A549 (cell line): ENCODE measurements around the gene EVI5L.

Experiments used
- POLR2A ChIP-seq: IDR thresholded peaks from 2 replicates; pipeline ENCODE4 v1.6.1; 2012; ENCODE audit warnings: mild to moderate bottlenecking, low read length
- SMC3 ChIP-seq: fragments of >200 bp; sonication (Bioruptor Twin); formaldehyde crosslinking; IDR thresholded peaks from 3 replicates; pipeline ENCODE4 v1.6.1; 2018; ENCODE audit warnings: inconsistent platforms
- TF ChIP-seq, protein P1 (sequence below): fragments of >200 bp; sonication (Bioruptor Twin); formaldehyde crosslinking; IDR thresholded peaks from 3 replicates; pipeline ENCODE4 v1.5.1; 2016
- TF ChIP-seq, protein P2 (sequence below): fragments of 200-600 bp; sonication (generic); IDR thresholded peaks from 2 replicates; pipeline ENCODE4 v1.6.1; 2016; ENCODE audit warnings: antibody characterized with exemption, mild to moderate bottlenecking, moderate library complexity

DNA sequence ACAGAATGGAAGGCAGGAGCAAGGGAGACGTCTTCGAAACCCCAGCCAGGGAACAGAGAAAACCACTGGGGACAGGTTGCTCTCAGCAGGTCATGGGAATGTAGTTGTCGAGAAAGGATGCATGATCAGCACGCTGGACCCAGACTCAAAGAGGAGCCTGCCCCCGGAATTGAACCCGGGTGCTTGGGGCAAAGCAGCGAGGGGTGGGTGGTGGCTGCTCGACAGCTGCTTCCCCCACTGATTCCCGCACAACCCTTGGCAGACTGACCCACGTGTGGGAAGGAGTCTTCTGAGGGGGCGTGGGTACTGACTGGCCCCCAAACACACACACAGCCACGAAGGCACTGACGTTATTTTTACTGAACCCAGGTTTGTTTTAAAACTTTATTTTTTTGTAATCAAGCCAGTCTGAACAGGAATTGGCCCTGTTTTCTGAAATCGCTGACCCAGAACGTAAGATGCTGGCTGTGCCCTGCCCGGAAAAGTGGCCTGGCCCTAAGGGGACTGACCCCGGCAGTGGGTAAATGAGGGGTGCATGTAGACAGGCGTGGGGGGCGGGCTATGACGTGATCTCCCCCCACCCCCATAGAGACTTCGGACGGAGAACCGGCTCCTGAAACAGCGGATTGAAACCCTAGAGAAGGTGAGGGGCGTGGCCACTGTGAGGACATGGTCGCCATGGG, 25.5 kb downstream of the EVI5L start:
- no peak for TF ChIP-seq POLR2A
- TF ChIP-seq, protein P1, sequence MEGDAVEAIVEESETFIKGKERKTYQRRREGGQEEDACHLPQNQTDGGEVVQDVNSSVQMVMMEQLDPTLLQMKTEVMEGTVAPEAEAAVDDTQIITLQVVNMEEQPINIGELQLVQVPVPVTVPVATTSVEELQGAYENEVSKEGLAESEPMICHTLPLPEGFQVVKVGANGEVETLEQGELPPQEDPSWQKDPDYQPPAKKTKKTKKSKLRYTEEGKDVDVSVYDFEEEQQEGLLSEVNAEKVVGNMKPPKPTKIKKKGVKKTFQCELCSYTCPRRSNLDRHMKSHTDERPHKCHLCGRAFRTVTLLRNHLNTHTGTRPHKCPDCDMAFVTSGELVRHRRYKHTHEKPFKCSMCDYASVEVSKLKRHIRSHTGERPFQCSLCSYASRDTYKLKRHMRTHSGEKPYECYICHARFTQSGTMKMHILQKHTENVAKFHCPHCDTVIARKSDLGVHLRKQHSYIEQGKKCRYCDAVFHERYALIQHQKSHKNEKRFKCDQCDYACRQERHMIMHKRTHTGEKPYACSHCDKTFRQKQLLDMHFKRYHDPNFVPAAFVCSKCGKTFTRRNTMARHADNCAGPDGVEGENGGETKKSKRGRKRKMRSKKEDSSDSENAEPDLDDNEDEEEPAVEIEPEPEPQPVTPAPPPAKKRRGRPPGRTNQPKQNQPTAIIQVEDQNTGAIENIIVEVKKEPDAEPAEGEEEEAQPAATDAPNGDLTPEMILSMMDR = no peak
- TF ChIP-seq, protein P2, sequence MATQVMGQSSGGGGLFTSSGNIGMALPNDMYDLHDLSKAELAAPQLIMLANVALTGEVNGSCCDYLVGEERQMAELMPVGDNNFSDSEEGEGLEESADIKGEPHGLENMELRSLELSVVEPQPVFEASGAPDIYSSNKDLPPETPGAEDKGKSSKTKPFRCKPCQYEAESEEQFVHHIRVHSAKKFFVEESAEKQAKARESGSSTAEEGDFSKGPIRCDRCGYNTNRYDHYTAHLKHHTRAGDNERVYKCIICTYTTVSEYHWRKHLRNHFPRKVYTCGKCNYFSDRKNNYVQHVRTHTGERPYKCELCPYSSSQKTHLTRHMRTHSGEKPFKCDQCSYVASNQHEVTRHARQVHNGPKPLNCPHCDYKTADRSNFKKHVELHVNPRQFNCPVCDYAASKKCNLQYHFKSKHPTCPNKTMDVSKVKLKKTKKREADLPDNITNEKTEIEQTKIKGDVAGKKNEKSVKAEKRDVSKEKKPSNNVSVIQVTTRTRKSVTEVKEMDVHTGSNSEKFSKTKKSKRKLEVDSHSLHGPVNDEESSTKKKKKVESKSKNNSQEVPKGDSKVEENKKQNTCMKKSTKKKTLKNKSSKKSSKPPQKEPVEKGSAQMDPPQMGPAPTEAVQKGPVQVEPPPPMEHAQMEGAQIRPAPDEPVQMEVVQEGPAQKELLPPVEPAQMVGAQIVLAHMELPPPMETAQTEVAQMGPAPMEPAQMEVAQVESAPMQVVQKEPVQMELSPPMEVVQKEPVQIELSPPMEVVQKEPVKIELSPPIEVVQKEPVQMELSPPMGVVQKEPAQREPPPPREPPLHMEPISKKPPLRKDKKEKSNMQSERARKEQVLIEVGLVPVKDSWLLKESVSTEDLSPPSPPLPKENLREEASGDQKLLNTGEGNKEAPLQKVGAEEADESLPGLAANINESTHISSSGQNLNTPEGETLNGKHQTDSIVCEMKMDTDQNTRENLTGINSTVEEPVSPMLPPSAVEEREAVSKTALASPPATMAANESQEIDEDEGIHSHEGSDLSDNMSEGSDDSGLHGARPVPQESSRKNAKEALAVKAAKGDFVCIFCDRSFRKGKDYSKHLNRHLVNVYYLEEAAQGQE = no peak
- no peak for TF ChIP-seq SMC3
